ENCODE measurements around the gene WNT7B. TPM values are rescaled to one million over a fixed set of nuclear protein-coding genes. Genes with fewer than 3 reads are reported as not detected.

Gene WNT7B
- total RNA-seq, 4 donors from 2014 or later = not detected

- Histone ChIP-seq H3K4me3 (no peak overlapping the region), H3K27me3 (peaks cover 82% of the 10 kb centered on the region)
- 13% methylated on average over 40 of the region's 80 CpGs; no CpG with 5 or more reads in 1 of the 2 donors for WGBS, 2 donors (ENCODE audit: low coverage in 1 of 2)
Observed at GRCh38 chr22:45975164-45976161, 1.5 kb downstream of the WNT7B start.

GRCh38 chr22:45974498-45974897, 2.5 kb downstream of the WNT7B start:
- Histone ChIP-seq H3K4me3 (no peak overlapping the region), H3K36me3 (no peaks in the 10 kb centered on the region), H3K4me1 (peaks cover 3 to 42% (median 39%) of the 10 kb centered on the region in 4 donors), H3K27ac (no peak overlapping the region), H3K27me3 (peaks cover 91% of the 10 kb centered on the region), H3K9me3 (no peaks in the 10 kb centered on the region)
- intact Hi-C loops (cut with DNase I; ENCODE audit: low total_unique reads) = no loop called here
- no peak for TF ChIP-seq CTCF (IDR thresholded peaks at IDR 0.05)
- TF ChIP-seq POLR2A (IDR thresholded peaks at IDR 0.05) = no peak
- no peak for TF ChIP-seq POLR2AphosphoS5 (IDR thresholded peaks at IDR 0.05)
- TF ChIP-seq EP300 (IDR thresholded peaks at IDR 0.05; ENCODE audit: low read depth) = no peak
- in situ Hi-C loops (cut with MboI; ENCODE audit: low pct_ligation_motif_present in 1 of 4, low pct_unique_long_range_greater_than_20kb in 1 of 4, low sequenced_read_pairs in 3 of 4) = no loop called here
- no peak for DNase-seq
- whole genome bisulfite sequencing, 2 donors (ENCODE audit: low coverage in 1 of 2) = 14% methylated on average over 4 of the region's 4 CpGs; no CpG with 5 or more reads in 1 of the 2 donors

More at GRCh38 chr22:45975164-45976161, 1.5 kb downstream of the WNT7B start:
- no peak for TF ChIP-seq POLR2A (IDR thresholded peaks at IDR 0.05)
- TF ChIP-seq CTCF (IDR thresholded peaks at IDR 0.05) = no peak
- no peak for TF ChIP-seq POLR2AphosphoS5 (IDR thresholded peaks at IDR 0.05)
- TF ChIP-seq EP300 (IDR thresholded peaks at IDR 0.05; ENCODE audit: low read depth) = no peak
- intact Hi-C loops (cut with DNase I; ENCODE audit: low total_unique reads) (no loop called here), in situ Hi-C loops (cut with MboI; ENCODE audit: low pct_ligation_motif_present in 1 of 4, low pct_unique_long_range_greater_than_20kb in 1 of 4, low sequenced_read_pairs in 3 of 4) (no loop called here)
- Histone ChIP-seq H3K9me3 (no peaks in the 10 kb centered on the region), H3K27ac (no peak overlapping the region), H3K4me1 (peaks cover 3 to 42% (median 39%) of the 10 kb centered on the region in 4 donors), H3K36me3 (no peaks in the 10 kb centered on the region)
- no peak for DNase-seq

GRCh38 chr22:45972889-45973253, 4.1 kb downstream of the WNT7B start:
- Histone ChIP-seq H3K36me3 (no peaks in the 10 kb centered on the region), H3K27ac (no peak overlapping the region), H3K4me3 (no peak overlapping the region), H3K27me3 (peaks cover 97% of the 10 kb centered on the region), H3K4me1 (peaks cover 3 to 32% (median 29%) of the 10 kb centered on the region in 4 donors), H3K9me3 (no peaks in the 10 kb centered on the region)
- WGBS, 2 donors (ENCODE audit: low coverage in 1 of 2) = 42% methylated on average over 8 of the region's 10 CpGs; no CpG with 5 or more reads in 1 of the 2 donors
- in situ Hi-C loops (cut with MboI; ENCODE audit: low pct_ligation_motif_present in 1 of 4, low pct_unique_long_range_greater_than_20kb in 1 of 4, low sequenced_read_pairs in 3 of 4) (no loop called here), intact Hi-C loops (cut with DNase I; ENCODE audit: low total_unique reads) (no loop called here)
- TF ChIP-seq EP300 (IDR thresholded peaks at IDR 0.05; ENCODE audit: low read depth) (no peak), CTCF (IDR thresholded peaks at IDR 0.05) (no peak), POLR2A (IDR thresholded peaks at IDR 0.05) (no peak), POLR2AphosphoS5 (IDR thresholded peaks at IDR 0.05) (no peak)
- no peak for DNase-seq

GRCh38 chr22:45972091-45972888, 4.7 kb downstream of the WNT7B start:
- DNase-seq = no peak
- Histone ChIP-seq H3K27ac (no peak overlapping the region), H3K27me3 (peaks cover 97% of the 10 kb centered on the region), H3K9me3 (no peaks in the 10 kb centered on the region), H3K4me1 (peaks cover 3 to 26% (median 23%) of the 10 kb centered on the region in 4 donors), H3K4me3 (peak overlapping the region in 1 of 4 donors; percentile 32), H3K36me3 (no peaks in the 10 kb centered on the region)
- WGBS, 2 donors (ENCODE audit: low coverage in 1 of 2) = 24% methylated on average over 22 of the region's 83 CpGs; no CpG with 5 or more reads in 1 of the 2 donors
- TF ChIP-seq CTCF (IDR thresholded peaks at IDR 0.05) = no peak
- no peak for TF ChIP-seq POLR2AphosphoS5 (IDR thresholded peaks at IDR 0.05)
- no peak for TF ChIP-seq POLR2A (IDR thresholded peaks at IDR 0.05)
- no peak for TF ChIP-seq EP300 (IDR thresholded peaks at IDR 0.05; ENCODE audit: low read depth)
- in situ Hi-C loops (cut with MboI; ENCODE audit: low pct_ligation_motif_present in 1 of 4, low pct_unique_long_range_greater_than_20kb in 1 of 4, low sequenced_read_pairs in 3 of 4) (no loop called here), intact Hi-C loops (cut with DNase I; ENCODE audit: low total_unique reads) (no loop called here)

All from transverse colon (tissue), 4 donors.